NCI-H748 (cell line): ENCODE measurements around the gene P2RX1.

Experiments
- DNase-seq: peaks from one replicate; lab custom pipeline; 2025; ENCODE audit not compliant: unreplicated experiment; lab: John Stamatoyannopoulos, UW

P2RX1 gene

GRCh38 chr17:3889325-3890012, 26.8 kb downstream of the P2RX1 start:
- DNase-seq = no peak

GRCh38 chr17:3888343-3889171, 27.7 kb downstream of the P2RX1 start:
- peak; percentile 51 for DNase-seq

GRCh38 chr17:3887804-3888203, 28.5 kb downstream of the P2RX1 start:
- peak; percentile 31 for DNase-seq

- no peak for DNase-seq
Measured at GRCh38 chr17:3887394-3887793, 28.9 kb downstream of the P2RX1 start.

- no peak for DNase-seq
Measured at GRCh38 chr17:3886776-3887175, 29.5 kb downstream of the P2RX1 start.

GRCh38 chr17:3885970-3886369, 30.3 kb downstream of the P2RX1 start:
- no peak for DNase-seq

- DNase-seq = no peak
Measured at GRCh38 chr17:3885271-3885670, 31.0 kb downstream of the P2RX1 start.

GRCh38 chr17:3884188-3884587, 32.1 kb downstream of the P2RX1 start:
- no peak for DNase-seq

- DNase-seq = no peak
Measured at GRCh38 chr17:3882276-3882675, 34.0 kb downstream of the P2RX1 start.

GRCh38 chr17:3880983-3881382, 35.3 kb downstream of the P2RX1 start:
- no peak for DNase-seq

- no peak for DNase-seq
Measured at GRCh38 chr17:3879591-3880417, 36.5 kb downstream of the P2RX1 start.

GRCh38 chr17:3879186-3879585, 37.1 kb downstream of the P2RX1 start:
- no peak for DNase-seq

GRCh38 chr17:3877220-3877619, 39.0 kb downstream of the P2RX1 start:
- DNase-seq = no peak

- DNase-seq = no peak
Measured at GRCh38 chr17:3875317-3875716, 40.9 kb downstream of the P2RX1 start.

GRCh38 chr17:3873862-3874261, 42.4 kb downstream of the P2RX1 start:
- no peak for DNase-seq

GRCh38 chr17:3870871-3871306, 45.4 kb downstream of the P2RX1 start:
- peak; percentile 34 for DNase-seq

- DNase-seq = no peak
Measured at GRCh38 chr17:3867606-3868005, 48.7 kb downstream of the P2RX1 start.

- DNase-seq = no peak
Measured at GRCh38 chr17:3867106-3867505, 49.2 kb downstream of the P2RX1 start.

GRCh38 chr17:3866276-3866675, 50.0 kb downstream of the P2RX1 start:
- DNase-seq = no peak

- DNase-seq = no peak
Measured at GRCh38 chr17:3865176-3865575, 51.1 kb downstream of the P2RX1 start.

- DNase-seq = no peak
Measured at GRCh38 chr17:3864534-3864933, 51.7 kb downstream of the P2RX1 start.
